BLaER1 (cell line): ENCODE results near the gene IFT80.
A peak's percentile ranks its signal among the peaks of the same experiment; 100 is the strongest.
"Not testable (repeated sequence)": the region's sequence is repeated elsewhere in the genome, so short reads cannot be mapped to it uniquely, and the experiment has no call there.

ENCODE experiments used
- H3K27ac ChIP-seq: shearing (Covaris generic); formaldehyde crosslinking; 2 replicates; pipeline ENCODE4 v1.8.1; 2022
- H3K27me3 ChIP-seq: shearing (Covaris generic); formaldehyde crosslinking; 2 replicates; pipeline ENCODE4 v1.8.1; 2022
- H3K36me3 ChIP-seq: shearing (Covaris generic); formaldehyde crosslinking; 2 replicates; pipeline ENCODE4 v1.8.1; 2022
- H3K4me1 ChIP-seq: shearing (Covaris generic); formaldehyde crosslinking; 2 replicates; pipeline ENCODE4 v1.8.1; 2022
- H3K4me2 ChIP-seq: shearing (Covaris generic); formaldehyde crosslinking; 2 replicates; pipeline ENCODE4 v1.8.1; 2022
- H3K4me3 ChIP-seq: shearing (Covaris generic); formaldehyde crosslinking; 2 replicates; pipeline ENCODE4 v1.8.1; 2022
- H3K9ac ChIP-seq: shearing (Covaris generic); formaldehyde crosslinking; 2 replicates; pipeline ENCODE4 v1.8.1; 2022
- H3K9me3 ChIP-seq: shearing (Covaris generic); formaldehyde crosslinking; 2 replicates; pipeline ENCODE4 v1.8.1; 2022
- H4K20me1 ChIP-seq: shearing (Covaris generic); formaldehyde crosslinking; 2 replicates; pipeline ENCODE4 v1.8.1; 2022
- Cebpa-rat ChIP-seq: shearing (Covaris generic); IDR thresholded peaks from 2 replicates; pipeline ENCODE4 v1.8.1; 2022

IFT80 gene

GRCh38 chr3:160257606-160258005 is 141.4 kb downstream of the IFT80 start:
- H3K4me3 ChIP-seq, result no peak overlapping the region
- no peaks in the 10 kb centered on the region for H3K27me3 ChIP-seq
- H3K27ac ChIP-seq, result no peak overlapping the region
- no peak overlapping the region for H3K4me2 ChIP-seq
- no peaks in the 10 kb centered on the region for H3K4me1 ChIP-seq
- no peak for TF ChIP-seq Cebpa-rat
- H3K36me3 ChIP-seq, result peaks cover 3% of the 10 kb centered on the region; the same call in 1 of the 2 replicates
- H3K9ac ChIP-seq, result no peak overlapping the region
- H4K20me1 ChIP-seq, result no peaks in the 10 kb centered on the region
- H3K9me3 ChIP-seq, result no peaks in the 10 kb centered on the region

GRCh38 chr3:160253298-160253697 is 145.7 kb downstream of the IFT80 start:
- Histone ChIP-seq H3K4me3 (no peak overlapping the region), H3K36me3 (no peaks in the 10 kb centered on the region), H3K9ac (no peak overlapping the region), H3K4me2 (no peak overlapping the region), H3K27ac (no peak overlapping the region), H3K4me1 (no peaks in the 10 kb centered on the region), H4K20me1 (no peaks in the 10 kb centered on the region), H3K9me3 (no peaks in the 10 kb centered on the region), H3K27me3 (no peaks in the 10 kb centered on the region)
- TF ChIP-seq Cebpa-rat, result no peak

- no peak for TF ChIP-seq Cebpa-rat
- Histone ChIP-seq H3K4me1 (no peaks in the 10 kb centered on the region), H3K36me3 (no peaks in the 10 kb centered on the region), H3K4me3 (no peak overlapping the region), H4K20me1 (no peaks in the 10 kb centered on the region), H3K9ac (no peak overlapping the region), H3K4me2 (no peak overlapping the region), H3K27ac (no peak overlapping the region), H3K27me3 (no peaks in the 10 kb centered on the region), H3K9me3 (no peaks in the 10 kb centered on the region)
Observed at GRCh38 chr3:160247766-160248165, 151.3 kb downstream of the IFT80 start.

GRCh38 chr3:160245261-160245800 is 153.7 kb downstream of the IFT80 start:
- H4K20me1 ChIP-seq, result no peaks in the 10 kb centered on the region
- no peak overlapping the region for H3K27ac ChIP-seq
- no peaks in the 10 kb centered on the region for H3K9me3 ChIP-seq
- H3K4me3 ChIP-seq, result no peak overlapping the region
- H3K9ac ChIP-seq, result no peak overlapping the region
- H3K36me3 ChIP-seq, result no peaks in the 10 kb centered on the region
- H3K4me2 ChIP-seq, result no peak overlapping the region
- TF ChIP-seq Cebpa-rat, result no peak
- H3K4me1 ChIP-seq, result no peaks in the 10 kb centered on the region
- no peaks in the 10 kb centered on the region for H3K27me3 ChIP-seq

- not testable (repeated sequence) for H3K4me1 ChIP-seq
Observed at GRCh38 chr3:160240719-160241118, 158.3 kb downstream of the IFT80 start.

GRCh38 chr3:160232014-160232413 is 167.0 kb downstream of the IFT80 start:
- no peak overlapping the region for H3K4me3 ChIP-seq

More at GRCh38 chr3:160240719-160241118, 158.3 kb downstream of the IFT80 start:
- H3K4me2 ChIP-seq, H3K4me3 ChIP-seq, H3K36me3 ChIP-seq, H3K9me3 ChIP-seq, H4K20me1 ChIP-seq, H3K27ac ChIP-seq, H3K9ac ChIP-seq, H3K27me3 ChIP-seq: not testable (repeated sequence)

GRCh38 chr3:160227419-160227818 is 171.6 kb downstream of the IFT80 start:
- H3K9ac ChIP-seq, result no peak overlapping the region
- H3K9me3 ChIP-seq, result no peaks in the 10 kb centered on the region
- H3K27me3 ChIP-seq, result peaks cover 41% of the 10 kb centered on the region
- no peaks in the 10 kb centered on the region for H3K36me3 ChIP-seq
- no peak for TF ChIP-seq Cebpa-rat
- no peaks in the 10 kb centered on the region for H4K20me1 ChIP-seq
- no peak overlapping the region for H3K4me2 ChIP-seq
- no peak overlapping the region for H3K4me3 ChIP-seq
- H3K4me1 ChIP-seq, result peaks cover 12% of the 10 kb centered on the region
- H3K27ac ChIP-seq, result no peak overlapping the region

More at GRCh38 chr3:160232014-160232413, 167.0 kb downstream of the IFT80 start:
- TF ChIP-seq Cebpa-rat, result no peak
- H3K27me3 ChIP-seq, result peaks cover under 1% of the 10 kb centered on the region; the same call in 1 of the 2 replicates
- H3K27ac ChIP-seq, result no peak overlapping the region
- H3K9ac ChIP-seq, result no peak overlapping the region
- H3K36me3 ChIP-seq, result no peaks in the 10 kb centered on the region
- no peaks in the 10 kb centered on the region for H4K20me1 ChIP-seq
- H3K4me2 ChIP-seq, result no peak overlapping the region
- no peaks in the 10 kb centered on the region for H3K9me3 ChIP-seq
- no peaks in the 10 kb centered on the region for H3K4me1 ChIP-seq

- no peak overlapping the region for H3K27ac ChIP-seq
Observed at GRCh38 chr3:160226026-160226907, 172.8 kb downstream of the IFT80 start.

GRCh38 chr3:160225176-160226025 is 173.6 kb downstream of the IFT80 start, which contains the start of gene C3orf80:
TSS of gene C3orf80 (plus strand) at chr3:160225422. CDS start at chr3:160225636, 214 bp downstream.
- Histone ChIP-seq H3K27ac (no peak within 1 kb of the TSS), H3K4me2 (peak within 1 kb of the TSS; percentile 97), H3K27me3 (peaks cover 41% of the 10 kb centered on the region), H3K36me3 (no peaks in the 10 kb centered on the region), H3K9me3 (no peaks in the 10 kb centered on the region), H3K9ac (no peak within 1 kb of the TSS), H3K4me1 (peaks cover 12% of the 10 kb centered on the region), H4K20me1 (no peaks in the 10 kb centered on the region), H3K4me3 (peak within 1 kb of the TSS; percentile 74)
- no peak for TF ChIP-seq Cebpa-rat

More at GRCh38 chr3:160226026-160226907, 172.8 kb downstream of the IFT80 start:
- no peaks in the 10 kb centered on the region for H4K20me1 ChIP-seq
- H3K27me3 ChIP-seq, result peaks cover 41% of the 10 kb centered on the region
- no peak for TF ChIP-seq Cebpa-rat
- no peaks in the 10 kb centered on the region for H3K36me3 ChIP-seq
- H3K4me3 ChIP-seq, result peak overlapping the region; percentile 74
- no peak overlapping the region for H3K9ac ChIP-seq
- no peaks in the 10 kb centered on the region for H3K9me3 ChIP-seq
- H3K4me2 ChIP-seq, result peak overlapping the region; percentile 97
- peaks cover 12% of the 10 kb centered on the region for H3K4me1 ChIP-seq

GRCh38 chr3:160224811-160225175 is 174.2 kb downstream of the IFT80 start:
- no peaks in the 10 kb centered on the region for H3K9me3 ChIP-seq
- H3K27ac ChIP-seq, result no peak overlapping the region
- H3K4me2 ChIP-seq, result peak overlapping the region; percentile 97
- H3K9ac ChIP-seq, result no peak overlapping the region
- peaks cover 12% of the 10 kb centered on the region for H3K4me1 ChIP-seq
- H3K4me3 ChIP-seq, result peak overlapping the region; percentile 74
- no peak for TF ChIP-seq Cebpa-rat
- H3K27me3 ChIP-seq, result peaks cover 41% of the 10 kb centered on the region
- H4K20me1 ChIP-seq, result no peaks in the 10 kb centered on the region
- no peaks in the 10 kb centered on the region for H3K36me3 ChIP-seq
